SK-N-DZ (cell line): ENCODE data around the gene NUDT16L1.
"Not testable (repeated sequence)": the region's sequence is repeated elsewhere in the genome, so short reads cannot be mapped to it uniquely, and the experiment has no call there.

Experiments
- DNase-seq: peaks from one replicate; pipeline ENCODE4 v3.0.0-alpha.2; 2015; ENCODE audit warnings: low spot score

The NUDT16L1 gene

GRCh38 chr16:4713663-4714501 is 20.5 kb downstream of the NUDT16L1 start:
- DNase-seq, result no peak

GRCh38 chr16:4714996-4715395 is 21.6 kb downstream of the NUDT16L1 start:
- no peak for DNase-seq

- no peak for DNase-seq
Observed at GRCh38 chr16:4718466-4718865, 25.1 kb downstream of the NUDT16L1 start.

- no peak for DNase-seq
Observed at GRCh38 chr16:4723071-4723767, 29.9 kb downstream of the NUDT16L1 start.

- no peak for DNase-seq
Observed at GRCh38 chr16:4724661-4725270, 31.4 kb downstream of the NUDT16L1 start.

- DNase-seq, result no peak
Observed at GRCh38 chr16:4726616-4727015, 33.3 kb downstream of the NUDT16L1 start.

- DNase-seq, result no peak
Observed at GRCh38 chr16:4728676-4729075, 35.3 kb downstream of the NUDT16L1 start.

GRCh38 chr16:4729876-4730275 is 36.5 kb downstream of the NUDT16L1 start:
- no peak for DNase-seq

GRCh38 chr16:4733211-4733742 is 39.9 kb downstream of the NUDT16L1 start:
- no peak for DNase-seq

- no peak for DNase-seq
Observed at GRCh38 chr16:4733747-4734062, 40.3 kb downstream of the NUDT16L1 start.

- peak; percentile 95 for DNase-seq
Observed at GRCh38 chr16:4734063-4734729, 40.8 kb downstream of the NUDT16L1 start, which contains the start of the genes ANKS3 and DNAAF8. Gene ANKS3, minus strand, starts transcription at chr16:4734271. Its CDS starts 4,122 bp downstream, at chr16:4730149. Gene DNAAF8, plus strand, starts transcription at chr16:4734537. Its CDS starts 1,978 bp downstream, at chr16:4736515.

- DNase-seq, result peak; percentile 76
Observed at GRCh38 chr16:4734730-4735535, 41.6 kb downstream of the NUDT16L1 start.

GRCh38 chr16:4736546-4736945 is 43.2 kb downstream of the NUDT16L1 start:
- DNase-seq, result no peak

GRCh38 chr16:4737545-4737944 is 44.2 kb downstream of the NUDT16L1 start:
- DNase-seq, result no peak

- DNase-seq, result not testable (repeated sequence)
Observed at GRCh38 chr16:4738370-4738769, 45.0 kb downstream of the NUDT16L1 start.

GRCh38 chr16:4743226-4743878 is 50.0 kb downstream of the NUDT16L1 start:
- no peak for DNase-seq

GRCh38 chr16:4744555-4745273 is 51.4 kb downstream of the NUDT16L1 start:
- DNase-seq, result no peak

- no peak for DNase-seq
Observed at GRCh38 chr16:4745274-4745569, 51.9 kb downstream of the NUDT16L1 start.
